ENCODE measurements around the gene C1orf50. TPM values are rescaled to one million over a fixed set of nuclear protein-coding genes. Genes with fewer than 3 reads are reported as not detected.
"Not testable (repeated sequence)": the region's sequence is repeated elsewhere in the genome, so short reads cannot be mapped to it uniquely, and the experiment has no call there.

C1orf50 gene
- total and polyA plus RNA-seq, 2 donors from 2014 or later, result 7.5 to 14.6 TPM

GRCh38 chr1:42723511-42723910 lies 43.5 kb upstream of the C1orf50 start:
- intact Hi-C loops (cut with DNase I), result no loop called here

GRCh38 chr1:42725820-42726219 lies 41.2 kb upstream of the C1orf50 start:
- H3K4me3 ChIP-seq (ENCODE audit: low read length in 3 of 3); H3K36me3 ChIP-seq (ENCODE audit: control insufficient read depth in 2 of 3, insufficient read depth in 3 of 3, low read length in 3 of 3); intact Hi-C loops (cut with DNase I); H3K9me3 ChIP-seq (ENCODE audit: control insufficient read depth in 2 of 3, insufficient read depth in 1 of 3, low read length in 3 of 3); H3K27me3 ChIP-seq (ENCODE audit: control insufficient read depth, insufficient read depth, low read length); H3K27ac ChIP-seq (ENCODE audit: low read depth in 2 of 2, low read length in 2 of 2); H3K4me1 ChIP-seq (ENCODE audit: control insufficient read depth in 2 of 3, insufficient read depth in 2 of 3, low read depth in 1 of 3, low read length in 3 of 3); H3K9ac ChIP-seq (ENCODE audit: low read length in 3 of 3); DNase-seq: not testable (repeated sequence)
- FAIRE-seq, result peak; percentile 76

More at GRCh38 chr1:42723511-42723910, 43.5 kb upstream of the C1orf50 start:
- no peaks in the 10 kb centered on the region for H3K36me3 ChIP-seq (ENCODE audit: control insufficient read depth in 2 of 3, insufficient read depth in 3 of 3, low read length in 3 of 3)
- no peak overlapping the region for H3K4me3 ChIP-seq (ENCODE audit: low read length in 3 of 3)
- no peak overlapping the region for H3K27ac ChIP-seq (ENCODE audit: low read depth in 2 of 2, low read length in 2 of 2)
- FAIRE-seq (no peak), DNase-seq (no peak)
- H3K9me3 ChIP-seq (ENCODE audit: control insufficient read depth in 2 of 3, insufficient read depth in 1 of 3, low read length in 3 of 3), result no peaks in the 10 kb centered on the region
- no peaks in the 10 kb centered on the region for H3K4me1 ChIP-seq (ENCODE audit: control insufficient read depth in 2 of 3, insufficient read depth in 2 of 3, low read depth in 1 of 3, low read length in 3 of 3)
- TF ChIP-seq CTCF (IDR thresholded peaks at IDR 0.05; ENCODE audit: borderline replicate concordance, extremely low read depth, insufficient read depth), result no peak
- no peak overlapping the region for H3K9ac ChIP-seq (ENCODE audit: low read length in 3 of 3)
- no peaks in the 10 kb centered on the region for H3K27me3 ChIP-seq (ENCODE audit: control insufficient read depth, insufficient read depth, low read length)

GRCh38 chr1:42730002-42730401 lies 37.0 kb upstream of the C1orf50 start:
- no peak overlapping the region for H3K27ac ChIP-seq (ENCODE audit: low read depth in 2 of 2, low read length in 2 of 2)
- no peak overlapping the region for H3K4me3 ChIP-seq (ENCODE audit: low read length in 3 of 3)
- no peaks in the 10 kb centered on the region for H3K36me3 ChIP-seq (ENCODE audit: control insufficient read depth in 2 of 3, insufficient read depth in 3 of 3, low read length in 3 of 3)
- DNase-seq (no peak), FAIRE-seq (no peak)
- H3K9ac ChIP-seq (ENCODE audit: low read length in 3 of 3), result no peak overlapping the region
- no peaks in the 10 kb centered on the region for H3K27me3 ChIP-seq (ENCODE audit: control insufficient read depth, insufficient read depth, low read length)
- intact Hi-C loops (cut with DNase I), result no loop called here
- H3K4me1 ChIP-seq (ENCODE audit: control insufficient read depth in 2 of 3, insufficient read depth in 2 of 3, low read depth in 1 of 3, low read length in 3 of 3), result no peaks in the 10 kb centered on the region
- TF ChIP-seq CTCF (IDR thresholded peaks at IDR 0.05; ENCODE audit: borderline replicate concordance, extremely low read depth, insufficient read depth), result no peak
- H3K9me3 ChIP-seq (ENCODE audit: control insufficient read depth in 2 of 3, insufficient read depth in 1 of 3, low read length in 3 of 3), result no peaks in the 10 kb centered on the region

- DNase-seq, result no peak
- Histone ChIP-seq H3K4me3 (ENCODE audit: low read length in 3 of 3) (no peak overlapping the region), H3K9ac (ENCODE audit: low read length in 3 of 3) (no peak overlapping the region), H3K4me1 (ENCODE audit: control insufficient read depth in 2 of 3, insufficient read depth in 2 of 3, low read depth in 1 of 3, low read length in 3 of 3) (no peaks in the 10 kb centered on the region), H3K36me3 (ENCODE audit: control insufficient read depth in 2 of 3, insufficient read depth in 3 of 3, low read length in 3 of 3) (no peaks in the 10 kb centered on the region), H3K27ac (ENCODE audit: low read depth in 2 of 2, low read length in 2 of 2) (no peak overlapping the region), H3K27me3 (ENCODE audit: control insufficient read depth, insufficient read depth, low read length) (no peaks in the 10 kb centered on the region), H3K9me3 (ENCODE audit: control insufficient read depth in 2 of 3, insufficient read depth in 1 of 3, low read length in 3 of 3) (no peaks in the 10 kb centered on the region)
- intact Hi-C loops (cut with DNase I), result no loop called here
- TF ChIP-seq CTCF (IDR thresholded peaks at IDR 0.05; ENCODE audit: borderline replicate concordance, extremely low read depth, insufficient read depth), result no peak
- no peak for FAIRE-seq
Observed at GRCh38 chr1:42730988-42731387, 36.1 kb upstream of the C1orf50 start.
